Neuron (in vitro differentiated cells): ENCODE data around the gene CTBP1.
A peak's percentile ranks its signal among the peaks of the same experiment; 100 is the strongest.

Source experiments
- H2AFZ ChIP-seq: one replicate; pipeline ENCODE4 v1.6.1; 2013; ENCODE audit warnings: low read depth, mild to moderate bottlenecking, inconsistent platforms, low read length, moderate library complexity
- H3K27me3 ChIP-seq: one replicate; pipeline ENCODE4 v1.6.1; 2013; ENCODE audit warnings: low read length; ENCODE audit not compliant: insufficient read depth
- H3K36me3 ChIP-seq: one replicate; pipeline ENCODE4 v1.6.1; 2013; ENCODE audit warnings: low read length; ENCODE audit not compliant: insufficient read depth
- H3K4me1 ChIP-seq: one replicate; pipeline ENCODE4 v1.6.1; 2013; ENCODE audit warnings: low read length; ENCODE audit not compliant: insufficient read depth
- H3K4me3 ChIP-seq: 2 replicates; pipeline ENCODE4 v1.5.1; 2013; ENCODE audit warnings: mild to moderate bottlenecking, low read length, moderate library complexity
- H3K9me3 ChIP-seq: one replicate; pipeline ENCODE4 v1.6.1; 2013; ENCODE audit warnings: low read length

The CTBP1 gene

GRCh38 chr4:1251773-1252066 is 2.8 kb upstream of the CTBP1 start:
- Histone ChIP-seq H3K4me3 (no peak overlapping the region), H3K36me3 (peaks cover 17% of the 10 kb centered on the region), H3K9me3 (peaks cover 23% of the 10 kb centered on the region), H2AFZ (no peak overlapping the region), H3K27me3 (no peaks in the 10 kb centered on the region), H3K4me1 (peaks cover 17% of the 10 kb centered on the region)

GRCh38 chr4:1250921-1251772 is 2.2 kb upstream of the CTBP1 start:
- Histone ChIP-seq H3K9me3 (peaks cover 23% of the 10 kb centered on the region), H3K4me1 (peaks cover 20% of the 10 kb centered on the region), H2AFZ (no peak overlapping the region), H3K36me3 (peaks cover 17% of the 10 kb centered on the region), H3K4me3 (no peak overlapping the region), H3K27me3 (no peaks in the 10 kb centered on the region)

- peaks cover 17% of the 10 kb centered on the region for H3K36me3 ChIP-seq
- peaks cover 23% of the 10 kb centered on the region for H3K9me3 ChIP-seq
- H2AFZ ChIP-seq = no peak overlapping the region
- no peaks in the 10 kb centered on the region for H3K27me3 ChIP-seq
- H3K4me1 ChIP-seq = peaks cover 20% of the 10 kb centered on the region
- peak overlapping the region; percentile 71 for H3K4me3 ChIP-seq
Observed at GRCh38 chr4:1250527-1250812, 1.5 kb upstream of the CTBP1 start.

GRCh38 chr4:1249731-1250526 is 999 bp upstream of the CTBP1 start:
- H3K27me3 ChIP-seq = no peaks in the 10 kb centered on the region
- peaks cover 21% of the 10 kb centered on the region for H3K36me3 ChIP-seq
- H2AFZ ChIP-seq = peak overlapping the region; percentile 72
- peak overlapping the region; percentile 71 for H3K4me3 ChIP-seq
- H3K9me3 ChIP-seq = peaks cover 23% of the 10 kb centered on the region
- H3K4me1 ChIP-seq = peaks cover 21% of the 10 kb centered on the region

GRCh38 chr4:1249148-1249730 is 309 bp upstream of the CTBP1 start:
- no peaks in the 10 kb centered on the region for H3K27me3 ChIP-seq
- peaks cover 22% of the 10 kb centered on the region for H3K36me3 ChIP-seq
- peaks cover 23% of the 10 kb centered on the region for H3K9me3 ChIP-seq
- peak overlapping the region; percentile 72 for H2AFZ ChIP-seq
- H3K4me3 ChIP-seq = peak overlapping the region; percentile 71
- peaks cover 24% of the 10 kb centered on the region for H3K4me1 ChIP-seq

- Histone ChIP-seq H3K4me1 (peaks cover 24% of the 10 kb centered on the region), H3K27me3 (no peaks in the 10 kb centered on the region), H3K36me3 (peaks cover 22% of the 10 kb centered on the region), H2AFZ (no peak overlapping the region), H3K4me3 (peak overlapping the region; percentile 80), H3K9me3 (peaks cover 13% of the 10 kb centered on the region)
Observed at GRCh38 chr4:1247864-1248244, 1.1 kb downstream of the CTBP1 start.

- Histone ChIP-seq H3K4me1 (peaks cover 24% of the 10 kb centered on the region), H3K27me3 (no peaks in the 10 kb centered on the region), H2AFZ (no peak overlapping the region), H3K9me3 (peaks cover 10% of the 10 kb centered on the region), H3K36me3 (peaks cover 18% of the 10 kb centered on the region), H3K4me3 (peak overlapping the region; percentile 80)
Observed at GRCh38 chr4:1246901-1247863, 1.7 kb downstream of the CTBP1 start.

- Histone ChIP-seq H3K4me3 (peak overlapping the region; percentile 11), H3K9me3 (peaks cover 6% of the 10 kb centered on the region), H3K36me3 (peaks cover 15% of the 10 kb centered on the region), H3K27me3 (no peaks in the 10 kb centered on the region), H3K4me1 (peaks cover 24% of the 10 kb centered on the region), H2AFZ (no peak overlapping the region)
Observed at GRCh38 chr4:1246111-1246881, 2.6 kb downstream of the CTBP1 start.

GRCh38 chr4:1245481-1246051 is 3.4 kb downstream of the CTBP1 start:
- Histone ChIP-seq H3K9me3 (no peaks in the 10 kb centered on the region), H2AFZ (no peak overlapping the region), H3K36me3 (peaks cover 16% of the 10 kb centered on the region), H3K27me3 (no peaks in the 10 kb centered on the region), H3K4me1 (peaks cover 24% of the 10 kb centered on the region), H3K4me3 (no peak overlapping the region)

- no peaks in the 10 kb centered on the region for H3K27me3 ChIP-seq
- peaks cover 17% of the 10 kb centered on the region for H3K36me3 ChIP-seq
- no peaks in the 10 kb centered on the region for H3K9me3 ChIP-seq
- H3K4me1 ChIP-seq = peaks cover 20% of the 10 kb centered on the region
- no peak overlapping the region for H2AFZ ChIP-seq
- no peak overlapping the region for H3K4me3 ChIP-seq
Observed at GRCh38 chr4:1244978-1245471, 3.9 kb downstream of the CTBP1 start.

GRCh38 chr4:1244081-1244977 is 4.6 kb downstream of the CTBP1 start:
- Histone ChIP-seq H3K4me1 (peaks cover 15% of the 10 kb centered on the region), H3K36me3 (peaks cover 24% of the 10 kb centered on the region), H3K4me3 (no peak overlapping the region), H2AFZ (no peak overlapping the region), H3K27me3 (no peaks in the 10 kb centered on the region), H3K9me3 (no peaks in the 10 kb centered on the region)
